ENCODE data around the gene KRTAP10-10.
"Not testable (repeated sequence)": the region's sequence is repeated elsewhere in the genome, so short reads cannot be mapped to it uniquely, and the experiment has no call there.

The KRTAP10-10 gene

GRCh38 chr21:44603911-44604310 is 33.2 kb upstream of the KRTAP10-10 start:
- H3K4me1 ChIP-seq (ENCODE audit: control extremely low read depth in 1 of 4, control insufficient read depth in 4 of 4, insufficient read depth in 4 of 4, low read length in 3 of 4): no peaks in the 10 kb centered on the region
- H3K27ac ChIP-seq (ENCODE audit: insufficient read depth in 1 of 2, low read depth in 1 of 2, low read length in 2 of 2, poor library complexity in 1 of 2, severe bottlenecking in 2 of 2): no peak overlapping the region
- peaks cover 0 to 15% (median 3%) of the 10 kb centered on the region in 5 experiments for H3K9me3 ChIP-seq (ENCODE audit: control extremely low read depth in 1 of 5, control insufficient read depth in 4 of 5, insufficient read depth in 2 of 5, low read depth in 1 of 5, low read length in 4 of 5)
- 94% methylated on average over 5 of the region's 8 CpGs for WGBS (ENCODE audit: insufficient coverage)
- H3K36me3 ChIP-seq (ENCODE audit: control insufficient read depth in 4 of 4, insufficient read depth in 4 of 4, low read length in 3 of 4): no peaks in the 10 kb centered on the region
- CTCF ChIA-PET: no interaction called here
- no peak overlapping the region for H3K4me3 ChIP-seq (ENCODE audit: control insufficient read depth in 1 of 7, extremely low read depth in 1 of 7, insufficient read depth in 4 of 7, low read depth in 2 of 7, low read length in 6 of 7)
- H3K27me3 ChIP-seq (replicated peaks in 2 of 5; ENCODE audit: control insufficient read depth in 4 of 5, insufficient read depth in 5 of 5, low read length in 4 of 5): peaks cover 0 to 16% (median 5%) of the 10 kb centered on the region in 5 experiments
- DNase-seq: no peak
- POLR2A ChIA-PET: no interaction called here

GRCh38 chr21:44606495-44606894 is 30.7 kb upstream of the KRTAP10-10 start:
- DNase-seq: no peak
- Histone ChIP-seq H3K27ac (ENCODE audit: insufficient read depth in 1 of 2, low read depth in 1 of 2, low read length in 2 of 2, poor library complexity in 1 of 2, severe bottlenecking in 2 of 2) (no peak overlapping the region), H3K4me1 (ENCODE audit: control extremely low read depth in 1 of 4, control insufficient read depth in 4 of 4, insufficient read depth in 4 of 4, low read length in 3 of 4) (no peaks in the 10 kb centered on the region), H3K27me3 (replicated peaks in 2 of 5; ENCODE audit: control insufficient read depth in 4 of 5, insufficient read depth in 5 of 5, low read length in 4 of 5) (peaks cover 0 to 13% (median 5%) of the 10 kb centered on the region in 5 experiments), H3K36me3 (ENCODE audit: control insufficient read depth in 4 of 4, insufficient read depth in 4 of 4, low read length in 3 of 4) (no peaks in the 10 kb centered on the region), H3K4me3 (ENCODE audit: control insufficient read depth in 1 of 7, extremely low read depth in 1 of 7, insufficient read depth in 4 of 7, low read depth in 2 of 7, low read length in 6 of 7) (no peak overlapping the region), H3K9me3 (ENCODE audit: control extremely low read depth in 1 of 5, control insufficient read depth in 4 of 5, insufficient read depth in 2 of 5, low read depth in 1 of 5, low read length in 4 of 5) (peaks cover 0 to 31% (median 8%) of the 10 kb centered on the region in 5 experiments)
- ChIA-PET CTCF (no interaction called here), POLR2A (no interaction called here)
- WGBS (ENCODE audit: insufficient coverage): 83% methylated on average over 2 of the region's 4 CpGs

GRCh38 chr21:44609193-44609592 is 28.0 kb upstream of the KRTAP10-10 start:
- DNase-seq: no peak
- Histone ChIP-seq H3K4me1 (ENCODE audit: control extremely low read depth in 1 of 4, control insufficient read depth in 4 of 4, insufficient read depth in 4 of 4, low read length in 3 of 4) (no peaks in the 10 kb centered on the region), H3K4me3 (ENCODE audit: control insufficient read depth in 1 of 7, extremely low read depth in 1 of 7, insufficient read depth in 4 of 7, low read depth in 2 of 7, low read length in 6 of 7) (no peak overlapping the region), H3K9me3 (ENCODE audit: control extremely low read depth in 1 of 5, control insufficient read depth in 4 of 5, insufficient read depth in 2 of 5, low read depth in 1 of 5, low read length in 4 of 5) (peaks cover 0 to 30% (median 10%) of the 10 kb centered on the region in 5 experiments), H3K36me3 (ENCODE audit: control insufficient read depth in 4 of 4, insufficient read depth in 4 of 4, low read length in 3 of 4) (no peaks in the 10 kb centered on the region), H3K27me3 (replicated peaks in 2 of 5; ENCODE audit: control insufficient read depth in 4 of 5, insufficient read depth in 5 of 5, low read length in 4 of 5) (peaks cover 0 to 6% (median 2%) of the 10 kb centered on the region in 5 experiments), H3K27ac (ENCODE audit: insufficient read depth in 1 of 2, low read depth in 1 of 2, low read length in 2 of 2, poor library complexity in 1 of 2, severe bottlenecking in 2 of 2) (no peak overlapping the region)
- CTCF ChIA-PET: no interaction called here
- POLR2A ChIA-PET: no interaction called here

- POLR2A ChIA-PET: not testable (repeated sequence)
- WGBS (ENCODE audit: insufficient coverage): 100% methylated on average over 2 of the region's 7 CpGs
Measured at GRCh38 chr21:44610157-44610843, 26.9 kb upstream of the KRTAP10-10 start.

GRCh38 chr21:44611551-44611950 is 25.6 kb upstream of the KRTAP10-10 start:
- POLR2A ChIA-PET: no interaction called here
- CTCF ChIA-PET: no interaction called here
- peaks cover 0 to 20% (median 6%) of the 10 kb centered on the region in 5 experiments for H3K9me3 ChIP-seq (ENCODE audit: control extremely low read depth in 1 of 5, control insufficient read depth in 4 of 5, insufficient read depth in 2 of 5, low read depth in 1 of 5, low read length in 4 of 5)
- H3K4me3 ChIP-seq (ENCODE audit: control insufficient read depth in 1 of 7, extremely low read depth in 1 of 7, insufficient read depth in 4 of 7, low read depth in 2 of 7, low read length in 6 of 7): no peak overlapping the region
- DNase-seq: no peak
- H3K27me3 ChIP-seq (replicated peaks in 2 of 5; ENCODE audit: control insufficient read depth in 4 of 5, insufficient read depth in 5 of 5, low read length in 4 of 5): peaks cover 0 to 2% (median 0%) of the 10 kb centered on the region in 5 experiments
- H3K36me3 ChIP-seq (ENCODE audit: control insufficient read depth in 4 of 4, insufficient read depth in 4 of 4, low read length in 3 of 4): no peaks in the 10 kb centered on the region
- 96% methylated on average over 4 of the region's 4 CpGs for WGBS (ENCODE audit: insufficient coverage)
- H3K27ac ChIP-seq (ENCODE audit: insufficient read depth in 1 of 2, low read depth in 1 of 2, low read length in 2 of 2, poor library complexity in 1 of 2, severe bottlenecking in 2 of 2): no peak overlapping the region
- no peaks in the 10 kb centered on the region for H3K4me1 ChIP-seq (ENCODE audit: control extremely low read depth in 1 of 4, control insufficient read depth in 4 of 4, insufficient read depth in 4 of 4, low read length in 3 of 4)

More at GRCh38 chr21:44610157-44610843, 26.9 kb upstream of the KRTAP10-10 start:
- DNase-seq; H3K27me3 ChIP-seq (replicated peaks in 2 of 5; ENCODE audit: control insufficient read depth in 4 of 5, insufficient read depth in 5 of 5, low read length in 4 of 5); H3K27ac ChIP-seq (ENCODE audit: insufficient read depth in 1 of 2, low read depth in 1 of 2, low read length in 2 of 2, poor library complexity in 1 of 2, severe bottlenecking in 2 of 2); H3K36me3 ChIP-seq (ENCODE audit: control insufficient read depth in 4 of 4, insufficient read depth in 4 of 4, low read length in 3 of 4); H3K4me1 ChIP-seq (ENCODE audit: control extremely low read depth in 1 of 4, control insufficient read depth in 4 of 4, insufficient read depth in 4 of 4, low read length in 3 of 4); H3K4me3 ChIP-seq (ENCODE audit: control insufficient read depth in 1 of 7, extremely low read depth in 1 of 7, insufficient read depth in 4 of 7, low read depth in 2 of 7, low read length in 6 of 7): not testable (repeated sequence)
- CTCF ChIA-PET: interaction anchor here (0.6 kb wide), 1 partner anchor 1087 kb away, joined by 3 read pairs; no protein-coding TSS in a partner anchor
- H3K9me3 ChIP-seq (ENCODE audit: control extremely low read depth in 1 of 5, control insufficient read depth in 4 of 5, insufficient read depth in 2 of 5, low read depth in 1 of 5, low read length in 4 of 5): peaks cover 0 to 24% (median 6%) of the 10 kb centered on the region in 5 experiments

- WGBS (ENCODE audit: insufficient coverage): 96% methylated on average over 6 of the region's 8 CpGs
- no peaks in the 10 kb centered on the region for H3K4me1 ChIP-seq (ENCODE audit: control extremely low read depth in 1 of 4, control insufficient read depth in 4 of 4, insufficient read depth in 4 of 4, low read length in 3 of 4)
- no peak within 1 kb of the TSS for H3K27ac ChIP-seq (ENCODE audit: insufficient read depth in 1 of 2, low read depth in 1 of 2, low read length in 2 of 2, poor library complexity in 1 of 2, severe bottlenecking in 2 of 2)
- DNase-seq: no peak
- no peaks in the 10 kb centered on the region for H3K36me3 ChIP-seq (ENCODE audit: control insufficient read depth in 4 of 4, insufficient read depth in 4 of 4, low read length in 3 of 4)
- CTCF ChIA-PET: no interaction called here
- H3K27me3 ChIP-seq (replicated peaks in 2 of 5; ENCODE audit: control insufficient read depth in 4 of 5, insufficient read depth in 5 of 5, low read length in 4 of 5): peaks cover 0 to 2% (median 0%) of the 10 kb centered on the region in 5 experiments
- POLR2A ChIA-PET: no interaction called here
- no peak within 1 kb of the TSS for H3K4me3 ChIP-seq (ENCODE audit: control insufficient read depth in 1 of 7, extremely low read depth in 1 of 7, insufficient read depth in 4 of 7, low read depth in 2 of 7, low read length in 6 of 7)
- H3K9me3 ChIP-seq (ENCODE audit: control extremely low read depth in 1 of 5, control insufficient read depth in 4 of 5, insufficient read depth in 2 of 5, low read depth in 1 of 5, low read length in 4 of 5): peaks cover 0 to 18% (median 6%) of the 10 kb centered on the region in 5 experiments
Measured at GRCh38 chr21:44612029-44612486, 25.1 kb upstream of the KRTAP10-10 start, which contains the start of gene KRTAP10-8. Gene KRTAP10-8, plus strand, starts transcription at chr21:44612079. Its CDS starts 22 bp downstream, at chr21:44612101.

GRCh38 chr21:44612669-44613229 is 24.4 kb upstream of the KRTAP10-10 start:
- Histone ChIP-seq H3K27me3 (replicated peaks in 2 of 5; ENCODE audit: control insufficient read depth in 4 of 5, insufficient read depth in 5 of 5, low read length in 4 of 5) (no peaks in the 10 kb centered on the region), H3K36me3 (ENCODE audit: control insufficient read depth in 4 of 4, insufficient read depth in 4 of 4, low read length in 3 of 4) (no peaks in the 10 kb centered on the region), H3K27ac (ENCODE audit: insufficient read depth in 1 of 2, low read depth in 1 of 2, low read length in 2 of 2, poor library complexity in 1 of 2, severe bottlenecking in 2 of 2) (no peak overlapping the region), H3K4me1 (ENCODE audit: control extremely low read depth in 1 of 4, control insufficient read depth in 4 of 4, insufficient read depth in 4 of 4, low read length in 3 of 4) (no peaks in the 10 kb centered on the region), H3K4me3 (ENCODE audit: control insufficient read depth in 1 of 7, extremely low read depth in 1 of 7, insufficient read depth in 4 of 7, low read depth in 2 of 7, low read length in 6 of 7) (no peak overlapping the region), H3K9me3 (ENCODE audit: control extremely low read depth in 1 of 5, control insufficient read depth in 4 of 5, insufficient read depth in 2 of 5, low read depth in 1 of 5, low read length in 4 of 5) (peaks cover 0 to 18% (median 6%) of the 10 kb centered on the region in 5 experiments)
- ChIA-PET CTCF (no interaction called here), POLR2A (no interaction called here)
- DNase-seq: no peak
- 87% methylated on average over 8 of the region's 13 CpGs for WGBS (ENCODE audit: insufficient coverage)
